GM06990 (cell line): Measurements from ENCODE around the gene SH3RF2.

ENCODE experiments used
- DNase-seq: peaks from one replicate; pipeline ENCODE4 v3.0.0-alpha.2; 2011; ENCODE audit not compliant: insufficient read length; ENCODE audit errors: extremely low read depth
- H3K27me3 ChIP-seq: replicated peaks from 2 replicates; pipeline ENCODE4 v1.6.0; 2011; ENCODE audit warnings: low read length; ENCODE audit not compliant: control insufficient read depth, insufficient read depth
- H3K36me3 ChIP-seq: 2 replicates; pipeline ENCODE4 v1.5.1; 2011; ENCODE audit warnings: low read length; ENCODE audit not compliant: control insufficient read depth, insufficient read depth
- H3K4me3 ChIP-seq: replicated peaks from 2 replicates; pipeline ENCODE4 v1.5.1; 2011; ENCODE audit warnings: low read depth, mild to moderate bottlenecking, control low read depth, low read length
- CTCF ChIP-seq: IDR thresholded peaks from 2 replicates; pipeline ENCODE4 v1.5.1; 2011; ENCODE audit warnings: low read length, control low read depth, mild to moderate bottlenecking, inconsistent platforms; ENCODE audit not compliant: insufficient read depth, poor library complexity, severe bottlenecking

SH3RF2 gene

GRCh38 chr5:145922059-145922458, 14.3 kb upstream of the SH3RF2 start:
- no peak overlapping the region for H3K4me3 ChIP-seq
- DNase-seq: no peak
- no peaks in the 10 kb centered on the region for H3K36me3 ChIP-seq
- TF ChIP-seq CTCF: no peak
- H3K27me3 ChIP-seq: peaks cover 1% of the 10 kb centered on the region

- DNase-seq: no peak
Measured at GRCh38 chr5:145923405-145923804, 13.0 kb upstream of the SH3RF2 start.

GRCh38 chr5:145924849-145925248, 11.5 kb upstream of the SH3RF2 start:
- Histone ChIP-seq H3K4me3 (no peak overlapping the region), H3K36me3 (no peaks in the 10 kb centered on the region), H3K27me3 (no peaks in the 10 kb centered on the region; the same call in 1 of the 2 replicates)
- TF ChIP-seq CTCF: no peak
- DNase-seq: no peak

More at GRCh38 chr5:145923405-145923804, 13.0 kb upstream of the SH3RF2 start:
- Histone ChIP-seq H3K4me3 (no peak overlapping the region), H3K27me3 (peaks cover under 1% of the 10 kb centered on the region), H3K36me3 (no peaks in the 10 kb centered on the region)
- TF ChIP-seq CTCF: no peak

GRCh38 chr5:145925353-145925752, 11.0 kb upstream of the SH3RF2 start:
- no peaks in the 10 kb centered on the region; the same call in 1 of the 2 replicates for H3K27me3 ChIP-seq
- no peak for DNase-seq
- no peak for TF ChIP-seq CTCF
- no peak overlapping the region for H3K4me3 ChIP-seq
- H3K36me3 ChIP-seq: no peaks in the 10 kb centered on the region

GRCh38 chr5:145925803-145926202, 10.6 kb upstream of the SH3RF2 start:
- no peak for DNase-seq
- Histone ChIP-seq H3K4me3 (no peak overlapping the region), H3K27me3 (no peaks in the 10 kb centered on the region; the same call in 1 of the 2 replicates), H3K36me3 (no peaks in the 10 kb centered on the region)
- no peak for TF ChIP-seq CTCF

GRCh38 chr5:145931718-145932117, 4.7 kb upstream of the SH3RF2 start:
- Histone ChIP-seq H3K27me3 (no peaks in the 10 kb centered on the region), H3K36me3 (no peaks in the 10 kb centered on the region), H3K4me3 (no peak overlapping the region)
- TF ChIP-seq CTCF: no peak
- no peak for DNase-seq
